ENCODE data around the gene TMBIM1.

- TF ChIP-seq, protein P1, sequence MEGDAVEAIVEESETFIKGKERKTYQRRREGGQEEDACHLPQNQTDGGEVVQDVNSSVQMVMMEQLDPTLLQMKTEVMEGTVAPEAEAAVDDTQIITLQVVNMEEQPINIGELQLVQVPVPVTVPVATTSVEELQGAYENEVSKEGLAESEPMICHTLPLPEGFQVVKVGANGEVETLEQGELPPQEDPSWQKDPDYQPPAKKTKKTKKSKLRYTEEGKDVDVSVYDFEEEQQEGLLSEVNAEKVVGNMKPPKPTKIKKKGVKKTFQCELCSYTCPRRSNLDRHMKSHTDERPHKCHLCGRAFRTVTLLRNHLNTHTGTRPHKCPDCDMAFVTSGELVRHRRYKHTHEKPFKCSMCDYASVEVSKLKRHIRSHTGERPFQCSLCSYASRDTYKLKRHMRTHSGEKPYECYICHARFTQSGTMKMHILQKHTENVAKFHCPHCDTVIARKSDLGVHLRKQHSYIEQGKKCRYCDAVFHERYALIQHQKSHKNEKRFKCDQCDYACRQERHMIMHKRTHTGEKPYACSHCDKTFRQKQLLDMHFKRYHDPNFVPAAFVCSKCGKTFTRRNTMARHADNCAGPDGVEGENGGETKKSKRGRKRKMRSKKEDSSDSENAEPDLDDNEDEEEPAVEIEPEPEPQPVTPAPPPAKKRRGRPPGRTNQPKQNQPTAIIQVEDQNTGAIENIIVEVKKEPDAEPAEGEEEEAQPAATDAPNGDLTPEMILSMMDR (IDR thresholded peaks at IDR 0.05) = no peak
- no peak for TF ChIP-seq POLR2A (IDR thresholded peaks at IDR 0.05)
Measured at GRCh38 chr2:218315397-218315796, 23.1 kb upstream of the TMBIM1 start.

All from esophagus squamous epithelium (tissue), 4 donors.